Hepatocyte (in vitro differentiated cells): ENCODE data around the gene MIEN1. TPM values are rescaled to one million over a fixed set of nuclear protein-coding genes. Genes with fewer than 3 reads are reported as not detected.

Experiments used
- DNase-seq: peaks from one replicate; pipeline ENCODE4 v3.0.0-alpha.2; 2016; ENCODE audit warnings: low spot score
- H2AFZ ChIP-seq: fragments of 200-600 bp; sonication (generic); 2 replicates; pipeline ENCODE4 v1.6.0; 2016; ENCODE audit warnings: antibody characterized with exemption, mild to moderate bottlenecking
- H3K27ac ChIP-seq: fragments of 200-600 bp; sonication (generic); 2 replicates; pipeline ENCODE4 v1.5.1; 2016; ENCODE audit warnings: mild to moderate bottlenecking
- H3K27me3 ChIP-seq: fragments of 200-600 bp; sonication (generic); 2 replicates; pipeline ENCODE4 v1.6.1; 2016
- H3K36me3 ChIP-seq: fragments of 200-600 bp; sonication (generic); replicated peaks from 2 replicates; pipeline ENCODE4 v1.5.1; 2016; ENCODE audit warnings: low read depth; ENCODE audit not compliant: insufficient read depth
- H3K4me1 ChIP-seq: fragments of 200-600 bp; sonication (generic); 2 replicates; pipeline ENCODE4 v1.5.1; 2016; ENCODE audit warnings: mild to moderate bottlenecking, moderate library complexity; ENCODE audit not compliant: insufficient read depth
- H3K4me2 ChIP-seq: fragments of 200-600 bp; sonication (generic); 2 replicates; pipeline ENCODE4 v1.6.0; 2016
- H3K4me3 ChIP-seq: fragments of 200-600 bp; sonication (generic); 2 replicates; pipeline ENCODE4 v1.5.1; 2016; ENCODE audit warnings: mild to moderate bottlenecking
- H3K79me2 ChIP-seq: fragments of 200-600 bp; sonication (generic); 2 replicates; pipeline ENCODE4 v1.6.0; 2017; ENCODE audit warnings: mild to moderate bottlenecking
- H3K9me2 ChIP-seq: fragments of 200-600 bp; sonication (generic); replicated peaks from 2 replicates; pipeline ENCODE4 v1.6.0; 2017; ENCODE audit warnings: mild to moderate bottlenecking; ENCODE audit not compliant: insufficient read depth
- H3K9me3 ChIP-seq: fragments of 200-600 bp; sonication (generic); 2 replicates; pipeline ENCODE4 v1.5.1; 2016; ENCODE audit warnings: low read depth, mild to moderate bottlenecking
- H4K20me1 ChIP-seq: fragments of 200-600 bp; sonication (generic); 2 replicates; pipeline ENCODE4 v1.6.0; 2016; ENCODE audit warnings: mild to moderate bottlenecking; ENCODE audit not compliant: insufficient read depth, poor library complexity, severe bottlenecking
- CTCF ChIP-seq: fragments of 200-600 bp; sonication (generic); IDR thresholded peaks from 2 replicates; pipeline ENCODE4 v1.5.1; 2016; ENCODE audit warnings: antibody characterized with exemption, mild to moderate bottlenecking; ENCODE audit not compliant: poor library complexity
- EZH2 ChIP-seq: fragments of 200-600 bp; sonication (generic); IDR thresholded peaks from 2 replicates; pipeline ENCODE4 v1.6.1; 2016; ENCODE audit warnings: antibody characterized with exemption, mild to moderate bottlenecking, borderline replicate concordance
- EZH2phosphoT487 ChIP-seq: fragments of 200-600 bp; sonication (generic); IDR thresholded peaks from one replicate; pipeline ENCODE4 v1.6.1; 2018; ENCODE audit warnings: antibody characterized with exemption, mild to moderate bottlenecking, low read depth, moderate library complexity; ENCODE audit not compliant: unreplicated experiment, severe bottlenecking
- WGBS: methylation state at CpG from one replicate; pipeline ENCODE4 v1.1.6; 2016; ENCODE audit warnings: low lambda C conversion rate; ENCODE audit errors: missing lambda C conversion rate; 5-methylcytosine and 5-hydroxymethylcytosine counted together
- polyA plus RNA-seq: library from polyadenylated mRNA; unstranded; fragments of >200 nt; fragmentation: Nextera tagmentation; extraction: Ambion mirVana; gene quantifications from 2 replicates; pipeline ENCODE4 v1.2.1, GENCODE V29; 2016
- total RNA-seq: library from RNA; depleted of rRNA; stranded (reverse); fragments of >200 nt; gene quantifications from 2 replicates; pipeline ENCODE4 v1.2.3, GENCODE V29; 2014

The MIEN1 gene
- total and polyA plus RNA-seq, 2 experiments from 2014 or later, result 37.2 to 129 TPM

GRCh38 chr17:39772415-39772814, 42.1 kb upstream of the MIEN1 start:
- H3K9me2 ChIP-seq, result no peaks in the 10 kb centered on the region
- no peak overlapping the region for H2AFZ ChIP-seq
- H3K36me3 ChIP-seq, result no peaks in the 10 kb centered on the region
- DNase-seq, result no peak
- no peaks in the 10 kb centered on the region for H3K9me3 ChIP-seq
- no peaks in the 10 kb centered on the region for H3K79me2 ChIP-seq
- TF ChIP-seq EZH2phosphoT487 (no peak), EZH2 (no peak), CTCF (no peak)
- H4K20me1 ChIP-seq, result no peaks in the 10 kb centered on the region
- H3K4me3 ChIP-seq, result no peak overlapping the region
- H3K4me1 ChIP-seq, result no peaks in the 10 kb centered on the region
- H3K27me3 ChIP-seq, result no peaks in the 10 kb centered on the region
- H3K27ac ChIP-seq, result no peak overlapping the region
- no peak overlapping the region for H3K4me2 ChIP-seq

GRCh38 chr17:39769974-39770587, 39.7 kb upstream of the MIEN1 start:
- DNase-seq, result peak; percentile 47
- Histone ChIP-seq H3K27me3 (no peaks in the 10 kb centered on the region), H4K20me1 (no peaks in the 10 kb centered on the region), H3K9me3 (no peaks in the 10 kb centered on the region), H3K4me1 (no peaks in the 10 kb centered on the region), H3K79me2 (no peaks in the 10 kb centered on the region), H3K4me2 (peak overlapping the region; percentile 4), H3K36me3 (no peaks in the 10 kb centered on the region), H3K4me3 (no peak overlapping the region), H3K9me2 (no peaks in the 10 kb centered on the region), H2AFZ (no peak overlapping the region), H3K27ac (peak overlapping the region; percentile 66)
- 33% methylated on average over 8 of the region's 8 CpGs for WGBS
- TF ChIP-seq EZH2 (no peak), EZH2phosphoT487 (no peak), CTCF (no peak)

GRCh38 chr17:39767147-39767546, 36.8 kb upstream of the MIEN1 start:
- H3K4me1 ChIP-seq, result no peaks in the 10 kb centered on the region
- H3K79me2 ChIP-seq, result no peaks in the 10 kb centered on the region
- no peaks in the 10 kb centered on the region for H4K20me1 ChIP-seq

More at GRCh38 chr17:39767147-39767546, 36.8 kb upstream of the MIEN1 start:
- Histone ChIP-seq H3K4me2 (no peak overlapping the region), H3K36me3 (no peaks in the 10 kb centered on the region), H2AFZ (no peak overlapping the region), H3K9me2 (no peaks in the 10 kb centered on the region), H3K4me3 (no peak overlapping the region), H3K27ac (no peak overlapping the region), H3K9me3 (no peaks in the 10 kb centered on the region), H3K27me3 (no peaks in the 10 kb centered on the region)
- TF ChIP-seq EZH2phosphoT487 (no peak), EZH2 (no peak), CTCF (no peak)
- DNase-seq, result no peak
- WGBS, result 65% methylated on average over 3 of the region's 3 CpGs
